GM12878 (cell line): ENCODE data around the gene DNHD1. TPM values are rescaled to one million over a fixed set of nuclear protein-coding genes. Genes with fewer than 3 reads are reported as not detected.

Experiments used
- ATAC-seq: fragments of 200-7000 bp; cut with Tn5 transposase; 3 replicates; pipeline ENCODE4 v1.9.1; 2020; ENCODE audit warnings: mild to moderate bottlenecking, moderate library complexity
- BruUV-seq: library from RNA; stranded (reverse); fragments of 400-500 nt; replicated peaks from 2 replicates; lab custom pipeline; 2021; lab: Mats Ljungman, UMichigan
- CTCF ChIA-PET: fragments of 300-600 bp; sonication (Branson Sonifier 250); formaldehyde crosslinking; extraction: SDS; loops from one replicate; lab custom pipeline; 2021; ENCODE audit warnings: inconsistent platforms; lab: Yijun Ruan, JAX
- POLR2A ChIA-PET: fragments of 350-600 bp; formaldehyde crosslinking; extraction: SDS; loops from one replicate; lab custom pipeline; 2021; ENCODE audit warnings: inconsistent platforms; lab: Charles Lee
- RAD21 ChIA-PET: fragments of 300-600 bp; sonication (Branson Sonifier 250); formaldehyde crosslinking; loops from one replicate; lab custom pipeline; 2023; ENCODE audit warnings: antibody characterized with exemption; ENCODE audit not compliant: unreplicated experiment; lab: Charles Lee
- SMC1A ChIA-PET: fragments of 300-600 bp; sonication (Branson Sonifier 250); formaldehyde crosslinking; loops from one replicate; lab custom pipeline; 2023; ENCODE audit not compliant: unreplicated experiment, uncharacterized antibody; lab: Charles Lee
- DNase-seq: peaks from one replicate; pipeline ENCODE4 v3.0.0-alpha.2; 2011; ENCODE audit warnings: low read depth, low spot score
- FAIRE-seq: peaks from 3 replicates; lab custom pipeline; 2011; peaks lifted over from hg19 to GRCh38; lab: Jason Lieb, UNC
- H2AFZ ChIP-seq: 2 replicates; pipeline ENCODE4 v1.6.0; 2011; ENCODE audit warnings: low read depth, low read length, control low read depth; ENCODE audit not compliant: control insufficient read depth
- H3K27ac ChIP-seq: 2 replicates; pipeline ENCODE4 v1.5.1; 2011; ENCODE audit warnings: control low read depth; ENCODE audit not compliant: control insufficient read depth, insufficient read depth
- H3K27me3 ChIP-seq, 2 experiments: replicated peaks in 1 of 2; 2 replicates each; pipeline versions ENCODE4 v1.6.0 to v1.6.1; 2011; ENCODE audit warnings: low read length in 1 of 2; ENCODE audit not compliant: control insufficient read depth in 2 of 2, insufficient read depth in 2 of 2
- H3K36me3 ChIP-seq, 2 experiments: 2 replicates each; pipeline ENCODE4 v1.5.1; 2011; ENCODE audit warnings: low read length in 1 of 2; ENCODE audit not compliant: control insufficient read depth in 2 of 2, insufficient read depth in 2 of 2
- H3K4me1 ChIP-seq: 2 replicates; pipeline ENCODE4 v1.6.1; 2011; ENCODE audit warnings: mild to moderate bottlenecking, low read length, moderate library complexity, mixed read lengths; ENCODE audit not compliant: control insufficient read depth, insufficient read depth
- H3K4me2 ChIP-seq: 2 replicates; pipeline ENCODE4 v1.6.0; 2011; ENCODE audit warnings: control low read depth; ENCODE audit not compliant: control insufficient read depth, insufficient read depth
- H3K4me3 ChIP-seq: fragments of 200-600 bp; sonication (generic); 2 replicates; pipeline ENCODE4 v1.5.1; 2016
- H3K79me2 ChIP-seq: 2 replicates; pipeline ENCODE4 v1.6.0; 2011; ENCODE audit warnings: low read length; ENCODE audit not compliant: control insufficient read depth, insufficient read depth
- H3K9ac ChIP-seq: 2 replicates; pipeline ENCODE4 v1.8.0; 2011; ENCODE audit warnings: low read length, control low read depth, mixed read lengths; ENCODE audit not compliant: control insufficient read depth, insufficient read depth
- H3K9me3 ChIP-seq: replicated peaks from 3 replicates; pipeline ENCODE4 v1.5.1; 2011; ENCODE audit warnings: mild to moderate bottlenecking, low read length; ENCODE audit not compliant: control insufficient read depth, insufficient read depth
- H4K20me1 ChIP-seq: 2 replicates; pipeline ENCODE4 v1.6.0; 2011; ENCODE audit not compliant: control insufficient read depth, insufficient read depth
- BACH1 ChIP-seq: fragments of 450-650 bp; IDR thresholded peaks from 2 replicates; pipeline ENCODE4 v1.6.1; 2017; ENCODE audit warnings: mild to moderate bottlenecking, borderline replicate concordance
- EED ChIP-seq: sonication (generic); IDR thresholded peaks from 2 replicates; pipeline ENCODE4 v1.6.1; 2016; ENCODE audit warnings: antibody characterized with exemption, low read depth
- HSF1 ChIP-seq: fragments of 150-350 bp; IDR thresholded peaks from 2 replicates; pipeline ENCODE4 v1.6.1; 2014; ENCODE audit warnings: mild to moderate bottlenecking, low read depth, low read length
- IKZF2 ChIP-seq, 2 experiments: fragments of 450-650 bp; IDR thresholded peaks; 2 replicates each; pipeline ENCODE4 v1.6.1; 2017; ENCODE audit warnings: mild to moderate bottlenecking in 2 of 2, moderate library complexity in 2 of 2
- JUNB ChIP-seq: IDR thresholded peaks from 2 replicates; pipeline ENCODE4 v1.6.1; 2016; ENCODE audit warnings: antibody characterized with exemption, mild to moderate bottlenecking
- KAT2A ChIP-seq: conservative IDR thresholded peaks from 2 replicates; pipeline ENCODE4 v1.6.1; 2011; ENCODE audit warnings: low read depth, low read length; ENCODE audit not compliant: control insufficient read depth
- KDM1A ChIP-seq: fragments of 200-600 bp; sonication (generic); IDR thresholded peaks from 2 replicates; pipeline ENCODE4 v1.6.1; 2016; ENCODE audit warnings: borderline replicate concordance
- MEF2B ChIP-seq: fragments of 450-650 bp; IDR thresholded peaks from 2 replicates; pipeline ENCODE4 v1.6.1; 2018; ENCODE audit warnings: mild to moderate bottlenecking, moderate library complexity; ENCODE audit not compliant: partially characterized antibody, poor library complexity, severe bottlenecking
- PAX5 ChIP-seq: IDR thresholded peaks from 2 replicates; pipeline ENCODE4 v1.6.1; 2011; ENCODE audit warnings: low read depth, low read length, borderline replicate concordance
- PAX8 ChIP-seq: fragments of 450-650 bp; IDR thresholded peaks from 2 replicates; pipeline ENCODE4 v1.6.1; 2017; ENCODE audit warnings: mild to moderate bottlenecking, moderate library complexity
- PKNOX1 ChIP-seq: fragments of 450-650 bp; IDR thresholded peaks from 2 replicates; pipeline ENCODE4 v1.6.1; 2016; ENCODE audit warnings: mild to moderate bottlenecking
- SIX5 ChIP-seq: IDR thresholded peaks from 2 replicates; pipeline ENCODE4 v1.6.1; 2011; ENCODE audit warnings: mild to moderate bottlenecking, low read depth, low read length, moderate library complexity; ENCODE audit not compliant: severe bottlenecking
- SP1 ChIP-seq: IDR thresholded peaks from one replicate; pipeline ENCODE4 v1.6.1; 2011; ENCODE audit warnings: low read depth, low read length
- STAT3 ChIP-seq: IDR thresholded peaks from 2 replicates; pipeline ENCODE4 v1.6.1; 2011; ENCODE audit warnings: low read depth, low read length, improper control_type of control experiment
- WGBS: methylation state at CpG from one replicate; pipeline ENCODE4 v1.1.6; 2016; ENCODE audit warnings: low lambda C conversion rate; ENCODE audit not compliant: insufficient replicate concordance, insufficient coverage; ENCODE audit errors: missing lambda C conversion rate; 5-methylcytosine and 5-hydroxymethylcytosine counted together
- in situ Hi-C: fragments of 300-500 bp; cut with MboI; formaldehyde crosslinking; loops from 9 replicates; pipeline ENCODE4 v1.14.3; 2018; ENCODE audit warnings: mixed read lengths
- intact Hi-C: fragments of 100-400 bp; cut with micrococcal nuclease; formaldehyde crosslinking; loops from one replicate; pipeline ENCODE4 v1.14.2; 2022; ENCODE audit not compliant: unreplicated experiment
- polyA plus RNA-seq, 11 experiments: library from polyadenylated mRNA; depleted of rRNA in 4 of 11; unstranded in 6 of 11; stranded (reverse) in 5 of 11; fragments of >200 nt; fragmentation: Nextera tagmentation in 4 of 11; fragmentation: Illumina TruSeq in 1 of 11; extraction: Ambion mirVana in 4 of 11; extraction: Trizol in 1 of 11; gene quantifications; 1 replicate in 1 of 11; 2 replicates in 10 of 11; pipeline versions ENCODE4 v1.2.1 to v1.2.3, GENCODE V29; 2011 to 2016; ENCODE audit warnings: inconsistent platforms in 2 of 11, missing spikeins in 2 of 11, low read depth in 1 of 11
- total RNA-seq, 4 experiments: library from RNA; depleted of rRNA in 3 of 4; stranded (reverse); fragments of >200 nt in 3 of 4; fragmentation: Illumina TruSeq in 1 of 4; extraction: Trizol in 1 of 4; gene quantifications; 2 replicates each; pipeline versions ENCODE4 v1.2.1 to v1.2.3, GENCODE V29; 2013 to 2021

Gene DNHD1
- total and polyA plus RNA-seq, 10 of the 15 experiments (the other 5 are each of a cell fraction or from before 2014, with no cell fraction given), result 0.99 to 16.9 (median 8.6) TPM

- Histone ChIP-seq H3K9ac (no peak overlapping the region), H3K4me3 (no peak overlapping the region), H3K36me3 (peaks cover 0 to 2% of the 10 kb centered on the region in 2 experiments; a peak in 2 of 4 replicates), H2AFZ (no peak overlapping the region), H4K20me1 (no peaks in the 10 kb centered on the region), H3K79me2 (no peaks in the 10 kb centered on the region), H3K27ac (no peak overlapping the region), H3K27me3 (no peaks in the 10 kb centered on the region), H3K9me3 (no peaks in the 10 kb centered on the region), H3K4me1 (no peaks in the 10 kb centered on the region), H3K4me2 (no peak overlapping the region)
- SMC1A ChIA-PET, result interaction anchor here (1.0 kb wide), 1 partner anchor 158 kb away, joined by 4 read pairs; no protein-coding TSS in a partner anchor
- POLR2A ChIA-PET, result no interaction called here
- TF ChIP-seq KAT2A (no peak), PAX5 (no peak), KDM1A (no peak), BACH1 (no peak), STAT3 (no peak), SIX5 (no peak), MEF2B (no peak), SP1 (no peak), HSF1 (no peak), IKZF2 (IDR thresholded peaks at IDR 0.05) (no peak), PAX8 (no peak), PKNOX1 (no peak), JUNB (no peak), EED (no peak)
- ATAC-seq (no peak), DNase-seq (no peak), FAIRE-seq (no peak)
- BruUV-seq, result no TSS peak
- RAD21 ChIA-PET, result interaction anchor here (1.2 kb wide), 1 partner anchor 135 kb away, joined by 3 read pairs; the partner anchor contains the start of gene MRPL17
- CTCF ChIA-PET, result interaction anchor here (0.9 to 1.0 kb wide), 3 partner anchors 17 to 170 kb away, joined by 3 to 5 read pairs (median 4); no protein-coding TSS in a partner anchor
- in situ Hi-C loops, result no loop called here
- intact Hi-C loops, result no loop called here
- 74% methylated on average over 2 of the region's 2 CpGs for WGBS
These were observed 51.0 kb downstream of the DNHD1 start for GRCh38 chr11:6548121-6548520.
